GM10248 (cell line): ENCODE data around the gene LRFN2.

Experiments used
- CTCF ChIA-PET: fragments of 300-600 bp; sonication (Branson Sonifier 250); formaldehyde crosslinking; extraction: SDS; loops from one replicate; lab custom pipeline; 2021; ENCODE audit warnings: antibody characterized with exemption; lab: Yijun Ruan, JAX
- POLR2A ChIA-PET: fragments of 350-650 bp; sonication (Branson Sonifier 250); formaldehyde crosslinking; extraction: SDS; loops from one replicate; lab custom pipeline; 2020; ENCODE audit warnings: antibody characterized with exemption; lab: Yijun Ruan, JAX
- DNase-seq: peaks from one replicate; pipeline ENCODE4 v3.0.0; 2012; ENCODE audit errors: extremely low spot score
- CTCF ChIP-seq: IDR thresholded peaks from 2 replicates; pipeline ENCODE4 v1.5.1; 2012; ENCODE audit warnings: mild to moderate bottlenecking, low read depth; ENCODE audit errors: extremely low read depth, missing control alignments, control extremely low read depth

Gene LRFN2

GRCh38 chr6:40436685-40437604 lies 150.2 kb downstream of the LRFN2 start:
- ChIA-PET CTCF (no interaction called here), POLR2A (no interaction called here)
- DNase-seq, result no peak
- TF ChIP-seq CTCF, result no peak

GRCh38 chr6:40432982-40433381 lies 154.2 kb downstream of the LRFN2 start:
- CTCF ChIA-PET, result interaction anchor here (1.4 kb wide), 2 partner anchors 10 to 41 kb away, joined by 3 read pairs; no protein-coding TSS in a partner anchor

GRCh38 chr6:40431706-40432105 lies 155.5 kb downstream of the LRFN2 start:
- POLR2A ChIA-PET, result no interaction called here
- no peak for DNase-seq
- CTCF ChIA-PET, result no interaction called here
- no peak for TF ChIP-seq CTCF

More at GRCh38 chr6:40432982-40433381, 154.2 kb downstream of the LRFN2 start:
- TF ChIP-seq CTCF, result no peak
- POLR2A ChIA-PET, result interaction anchor here (0.6 kb wide), 1 partner anchor 1127 kb away, joined by 4 read pairs; no protein-coding TSS in a partner anchor
- DNase-seq, result no peak

GRCh38 chr6:40427196-40427595 lies 160.0 kb downstream of the LRFN2 start:
- ChIA-PET CTCF (no interaction called here), POLR2A (no interaction called here)
- DNase-seq, result no peak
- TF ChIP-seq CTCF, result no peak

GRCh38 chr6:40426346-40427066 lies 160.7 kb downstream of the LRFN2 start:
- POLR2A ChIA-PET, result no interaction called here
- no peak for TF ChIP-seq CTCF
- CTCF ChIA-PET, result interaction anchor here (1.2 kb wide), 1 partner anchor 9 kb away, joined by 3 read pairs; no protein-coding TSS in a partner anchor
- no peak for DNase-seq

- ChIA-PET POLR2A (no interaction called here), CTCF (no interaction called here)
- no peak for DNase-seq
- no peak for TF ChIP-seq CTCF
Observed at GRCh38 chr6:40425192-40425919, 161.8 kb downstream of the LRFN2 start.
